GM11168 (cell line): ENCODE measurements around the gene MAST1.
"Not testable (repeated sequence)": the region's sequence is repeated elsewhere in the genome, so short reads cannot be mapped to it uniquely, and the experiment has no call there.

Source experiments
- in situ Hi-C: fragments of 300-500 bp; cut with MboI; formaldehyde crosslinking; loops from one replicate; pipeline ENCODE4 v1.12.0; 2022; ENCODE audit warnings: low sequenced_read_pairs; ENCODE audit not compliant: unreplicated experiment

Gene MAST1

GRCh38 chr19:12834976-12835757, 3.1 kb upstream of the MAST1 start:
- in situ Hi-C loops = no loop called here

GRCh38 chr19:12836529-12836863, 1.8 kb upstream of the MAST1 start:
- in situ Hi-C loops = no loop called here

- in situ Hi-C loops = no loop called here
Observed at GRCh38 chr19:12837225-12837624, 1.1 kb upstream of the MAST1 start.

GRCh38 chr19:12838886-12839756, 806 bp downstream of the MAST1 start:
- in situ Hi-C loops = no loop called here

- in situ Hi-C loops = no loop called here
Observed at GRCh38 chr19:12840091-12841079, 2.1 kb downstream of the MAST1 start.

- in situ Hi-C loops = no loop called here
Observed at GRCh38 chr19:12841094-12841493, 2.8 kb downstream of the MAST1 start.

GRCh38 chr19:12842511-12842910, 4.2 kb downstream of the MAST1 start:
- in situ Hi-C loops = no loop called here

- in situ Hi-C loops = no loop called here
Observed at GRCh38 chr19:12843328-12843727, 5.0 kb downstream of the MAST1 start.

GRCh38 chr19:12843999-12844732, 5.9 kb downstream of the MAST1 start:
- in situ Hi-C loops = no loop called here

- in situ Hi-C loops = not testable (repeated sequence)
Observed at GRCh38 chr19:12846613-12847012, 8.3 kb downstream of the MAST1 start.

GRCh38 chr19:12847159-12848139, 9.1 kb downstream of the MAST1 start:
- in situ Hi-C loops = no loop called here

- in situ Hi-C loops = no loop called here
Observed at GRCh38 chr19:12856653-12857052, 18.3 kb downstream of the MAST1 start.

GRCh38 chr19:12858041-12858928, 20.0 kb downstream of the MAST1 start:
- in situ Hi-C loops = no loop called here

- in situ Hi-C loops = no loop called here
Observed at GRCh38 chr19:12859546-12859945, 21.2 kb downstream of the MAST1 start.

- in situ Hi-C loops = no loop called here
Observed at GRCh38 chr19:12864143-12864542, 25.8 kb downstream of the MAST1 start.

- in situ Hi-C loops = no loop called here
Observed at GRCh38 chr19:12864721-12865715, 26.7 kb downstream of the MAST1 start.
